ENCODE results near the gene CD84.
"Not testable (repeated sequence)": the region's sequence is repeated elsewhere in the genome, so short reads cannot be mapped to it uniquely, and the experiment has no call there.

The CD84 gene

GRCh38 chr1:160579216-160579701 lies at the start of gene CD84:
TSS of gene CD84 (minus strand) at chr1:160579496. CDS start at chr1:160579437, 59 bp downstream.
- H3K27ac ChIP-seq: no peak within 1 kb of the TSS
- TF ChIP-seq, protein P1, sequence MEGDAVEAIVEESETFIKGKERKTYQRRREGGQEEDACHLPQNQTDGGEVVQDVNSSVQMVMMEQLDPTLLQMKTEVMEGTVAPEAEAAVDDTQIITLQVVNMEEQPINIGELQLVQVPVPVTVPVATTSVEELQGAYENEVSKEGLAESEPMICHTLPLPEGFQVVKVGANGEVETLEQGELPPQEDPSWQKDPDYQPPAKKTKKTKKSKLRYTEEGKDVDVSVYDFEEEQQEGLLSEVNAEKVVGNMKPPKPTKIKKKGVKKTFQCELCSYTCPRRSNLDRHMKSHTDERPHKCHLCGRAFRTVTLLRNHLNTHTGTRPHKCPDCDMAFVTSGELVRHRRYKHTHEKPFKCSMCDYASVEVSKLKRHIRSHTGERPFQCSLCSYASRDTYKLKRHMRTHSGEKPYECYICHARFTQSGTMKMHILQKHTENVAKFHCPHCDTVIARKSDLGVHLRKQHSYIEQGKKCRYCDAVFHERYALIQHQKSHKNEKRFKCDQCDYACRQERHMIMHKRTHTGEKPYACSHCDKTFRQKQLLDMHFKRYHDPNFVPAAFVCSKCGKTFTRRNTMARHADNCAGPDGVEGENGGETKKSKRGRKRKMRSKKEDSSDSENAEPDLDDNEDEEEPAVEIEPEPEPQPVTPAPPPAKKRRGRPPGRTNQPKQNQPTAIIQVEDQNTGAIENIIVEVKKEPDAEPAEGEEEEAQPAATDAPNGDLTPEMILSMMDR (conservative IDR thresholded peaks at IDR 0.05): no peak

DNA sequence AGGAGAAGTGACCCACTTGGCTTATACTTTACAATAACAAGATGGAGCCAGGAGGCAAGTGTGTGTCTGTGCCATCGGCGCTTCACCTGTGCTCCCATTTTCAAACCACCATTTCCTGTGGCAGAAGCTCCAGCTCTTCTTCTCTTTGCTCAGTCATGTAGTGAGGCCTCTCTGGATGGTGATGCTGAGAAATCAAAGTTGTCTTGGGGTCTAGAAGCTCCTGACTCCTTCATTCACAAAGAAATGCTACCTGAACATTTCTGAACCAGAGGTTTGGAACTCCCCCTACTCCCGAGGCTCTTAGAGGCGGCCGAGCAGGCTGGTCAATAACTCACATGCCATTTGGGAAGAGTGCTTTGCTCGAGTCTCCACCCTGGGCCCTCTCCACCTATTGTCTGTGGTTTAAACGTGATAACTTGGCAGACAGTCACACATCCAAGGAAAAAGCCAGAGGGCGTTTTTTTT lies 49.5 kb upstream of the CD84 start:
- TF ChIP-seq, protein P1 (conservative IDR thresholded peaks at IDR 0.05): no peak
- no peak overlapping the region for H3K27ac ChIP-seq

DNA sequence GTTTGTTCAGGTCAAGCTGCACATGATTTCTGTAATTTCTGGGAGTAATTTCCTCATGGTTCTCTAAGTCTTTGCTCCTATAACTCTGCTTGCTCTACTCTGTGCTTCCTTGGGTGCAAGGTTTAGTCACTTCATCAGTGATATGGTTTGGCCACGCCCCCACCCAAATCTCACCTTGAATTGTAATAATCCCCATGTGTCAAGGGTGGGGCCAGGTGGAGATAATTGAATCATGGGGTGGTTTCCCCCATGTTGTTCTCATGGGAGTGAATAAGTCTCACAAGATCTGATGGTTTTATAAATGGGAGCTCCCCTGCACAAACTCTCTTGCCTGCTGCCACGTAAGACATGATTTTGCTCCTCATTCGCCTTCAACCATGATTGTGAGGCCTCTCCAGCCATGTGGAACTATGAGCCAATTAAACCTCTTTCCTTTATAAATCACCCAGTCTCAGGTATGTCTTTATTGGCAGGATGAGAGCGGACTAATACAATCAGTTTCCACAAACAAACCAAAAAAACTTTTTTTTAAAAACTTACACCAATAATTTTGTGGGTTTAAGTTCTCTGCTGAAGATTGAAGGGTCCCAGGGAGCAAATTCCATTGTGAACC lies 48.5 kb upstream of the CD84 start:
- H3K27ac ChIP-seq: not testable (repeated sequence)

DNA sequence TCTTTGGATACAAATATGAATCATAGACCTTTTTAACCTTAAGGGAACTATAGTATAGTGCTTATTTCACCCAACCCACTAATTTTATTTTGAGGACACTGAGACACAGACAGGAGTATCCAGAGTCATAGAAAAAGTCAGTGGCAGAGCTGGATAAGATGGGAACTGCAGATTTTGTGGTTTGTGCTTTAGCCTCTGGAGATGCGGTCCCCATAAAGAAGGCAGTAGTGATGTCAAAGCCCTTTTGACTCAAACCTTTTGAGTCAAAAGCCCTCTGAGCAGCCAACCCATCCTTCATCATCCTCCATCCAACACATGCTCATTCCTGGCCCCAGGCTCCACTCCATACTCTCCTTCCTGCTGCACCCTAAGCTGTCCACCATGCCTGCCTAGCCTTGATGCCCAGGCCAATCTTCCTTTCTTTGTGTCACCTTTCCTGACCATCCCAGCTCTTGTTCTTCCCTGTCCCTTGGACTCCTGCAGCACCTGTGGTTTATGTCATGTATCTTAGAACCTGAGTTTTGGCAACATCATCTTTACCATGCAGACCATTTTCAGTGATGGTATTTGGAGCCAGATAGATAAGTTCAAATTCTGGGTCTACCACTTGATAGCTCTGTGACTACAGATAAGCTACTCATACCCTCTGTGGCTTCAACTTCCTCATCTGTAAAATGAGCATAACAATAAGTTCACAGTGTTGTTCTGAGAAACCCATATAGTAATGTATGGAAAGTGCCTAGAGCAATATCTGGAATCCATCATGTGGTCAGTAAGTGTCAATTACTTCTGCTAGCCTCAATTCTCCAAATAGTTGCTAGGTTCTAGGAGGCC lies 47.4 kb upstream of the CD84 start:
- TF ChIP-seq, protein P1 (conservative IDR thresholded peaks at IDR 0.05): no peak

DNA sequence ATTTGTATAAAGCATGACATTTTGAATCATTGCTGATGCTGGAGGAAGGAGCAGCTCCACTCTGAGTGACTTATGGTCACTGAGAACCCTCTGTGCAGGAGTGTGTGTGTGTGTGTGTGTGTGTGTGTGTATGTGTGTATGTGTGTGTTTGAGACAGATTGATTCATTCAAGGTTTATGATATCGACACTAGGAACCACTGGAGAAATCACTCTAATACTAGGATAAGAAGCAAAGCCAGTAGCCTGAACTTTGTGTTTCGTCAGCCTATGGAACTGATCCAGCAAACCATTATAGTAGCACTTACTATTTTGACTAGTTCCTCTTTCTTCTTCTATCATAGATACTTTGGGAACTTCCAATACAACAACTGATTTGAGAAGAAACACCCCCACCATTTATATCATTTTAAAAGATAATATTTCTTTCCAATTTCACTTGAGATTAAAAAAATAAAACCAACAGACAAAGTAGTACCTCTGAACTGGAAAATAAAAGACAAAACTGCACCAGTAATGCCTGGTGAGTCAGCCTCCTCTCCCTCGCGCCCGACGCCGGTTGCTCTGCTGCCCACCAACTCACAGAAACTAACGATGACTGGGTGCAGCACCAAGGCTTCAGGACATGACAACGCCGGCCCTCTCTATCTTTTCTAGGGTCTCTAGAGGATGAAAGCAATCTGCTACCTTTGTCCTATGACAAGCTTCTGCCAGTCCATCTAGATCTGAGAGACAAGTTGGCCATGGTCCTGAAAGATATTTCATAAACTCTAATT lies 46.6 kb upstream of the CD84 start:
- TF ChIP-seq, protein P1 (conservative IDR thresholded peaks at IDR 0.05): no peak
- no peak overlapping the region for H3K27ac ChIP-seq

More for the DNA sequence above, 47.4 kb upstream of the CD84 start:
- no peak overlapping the region for H3K27ac ChIP-seq

DNA sequence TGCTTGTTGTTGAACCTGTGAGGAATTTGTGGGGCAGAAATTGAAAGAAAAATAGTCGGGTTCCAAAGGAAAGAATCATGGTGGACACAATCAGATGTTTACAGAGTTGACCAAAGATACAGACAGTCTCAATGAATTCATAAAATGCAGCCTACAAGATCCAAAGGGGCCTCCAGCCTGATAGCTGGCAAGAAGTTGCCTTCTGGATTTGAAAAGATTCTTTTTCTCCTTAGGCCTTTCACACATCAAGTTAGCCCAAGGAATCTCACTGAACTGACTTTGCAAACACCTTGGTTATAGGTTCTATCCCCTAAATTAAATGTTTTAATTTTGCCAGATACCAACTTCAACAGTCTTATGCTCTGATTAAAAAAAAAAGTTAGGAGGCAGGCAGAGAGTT lies 46.0 kb upstream of the CD84 start:
- TF ChIP-seq, protein P1 (conservative IDR thresholded peaks at IDR 0.05): no peak
- H3K27ac ChIP-seq: no peak overlapping the region

DNA sequence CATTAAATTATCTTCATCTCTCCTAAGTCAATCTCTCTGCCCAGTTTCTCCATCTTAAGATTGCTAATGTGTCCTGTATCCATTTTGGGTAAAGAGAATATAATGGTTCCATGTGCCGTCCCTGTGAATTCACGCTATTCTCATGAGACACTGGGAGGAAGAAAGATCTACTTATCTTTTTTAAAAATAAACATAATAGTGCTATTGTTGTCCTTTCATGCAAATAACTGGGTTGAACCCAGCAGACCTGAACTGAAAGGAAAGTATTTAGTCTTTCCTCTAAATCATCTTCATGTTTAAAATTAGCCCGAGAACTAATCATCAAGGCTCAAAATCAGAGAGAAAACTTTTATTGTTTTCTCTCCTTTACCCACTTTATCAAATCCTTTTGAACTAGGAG lies 45.2 kb upstream of the CD84 start:
- no peak overlapping the region for H3K27ac ChIP-seq
- TF ChIP-seq, protein P1 (conservative IDR thresholded peaks at IDR 0.05): no peak
